Left kidney (tissue), 2 donors: ENCODE measurements around the gene MRC2. TPM values are rescaled to one million over a fixed set of nuclear protein-coding genes. Genes with fewer than 3 reads are reported as not detected.

Source experiments
- DNase-seq: peaks from one replicate; pipeline ENCODE4 v3.0.0-alpha.2; 2013
- polyA plus RNA-seq: library from polyadenylated mRNA; unstranded; fragments of 120-200 nt; gene quantifications from one replicate; pipeline ENCODE4 v1.2.1, GENCODE V29; 2013; ENCODE audit not compliant: insufficient read length

The MRC2 gene
- polyA plus RNA-seq, 1 donor, result 54.6 TPM

DNA sequence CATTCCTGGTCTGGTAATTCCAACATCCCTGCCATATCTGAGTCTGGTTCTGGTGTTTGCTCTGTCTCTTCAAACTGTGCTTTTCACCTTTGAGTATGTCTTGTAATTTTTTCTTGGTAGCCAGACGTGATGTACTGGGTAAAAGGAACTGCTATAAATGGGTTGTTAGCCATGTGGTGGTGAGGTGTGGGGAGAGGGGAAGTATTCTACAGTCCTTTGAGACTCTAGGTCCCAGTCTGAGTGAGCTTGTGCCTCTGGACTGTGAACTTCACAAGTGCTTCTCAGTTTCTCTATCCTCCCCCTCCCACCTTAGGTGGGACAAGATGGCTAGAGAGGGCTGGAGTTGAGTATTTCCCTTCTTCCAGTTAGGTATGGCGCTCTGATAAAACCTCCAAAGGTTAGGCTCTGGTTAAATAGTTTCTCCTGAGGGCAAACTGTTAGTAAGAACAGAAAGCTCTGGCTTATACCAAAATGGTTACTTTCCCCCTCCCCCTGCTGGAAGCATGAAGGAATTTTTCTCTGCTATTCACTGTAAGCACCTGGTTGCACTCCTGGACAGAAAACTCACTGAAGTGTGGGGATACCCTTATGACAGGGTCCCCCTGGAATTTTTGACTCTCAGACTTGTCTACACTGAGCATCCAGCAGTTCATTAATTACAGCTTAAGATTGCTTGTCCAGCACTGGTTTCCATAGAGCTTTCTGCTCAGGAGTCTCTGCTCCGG lies 92.8 kb downstream of the MRC2 start:
- no peak for DNase-seq

DNA sequence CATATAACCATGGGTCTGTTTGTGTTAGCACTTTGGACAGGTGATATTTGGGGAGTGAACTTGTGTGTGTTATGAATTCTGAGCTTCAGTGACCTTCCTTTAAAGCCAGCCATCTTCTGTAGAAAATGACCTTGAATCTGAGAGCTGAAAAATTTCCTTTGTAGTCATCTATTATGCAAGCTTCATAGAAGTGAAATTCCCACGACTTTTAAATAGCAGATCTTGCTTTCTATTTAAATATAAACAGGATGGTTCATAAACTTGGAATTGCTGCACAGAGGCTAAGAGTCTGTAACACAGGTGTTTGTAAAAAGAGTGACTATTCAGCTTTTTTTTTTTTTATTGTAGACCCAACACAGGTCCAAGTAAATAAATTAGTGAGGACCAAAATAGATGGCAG lies 95.2 kb downstream of the MRC2 start:
- DNase-seq, result no peak

GRCh38 chr17:62723842-62724241 lies 96.4 kb downstream of the MRC2 start:
- no peak for DNase-seq

- DNase-seq, result no peak
Observed at GRCh38 chr17:62724398-62725146, 97.1 kb downstream of the MRC2 start.

DNA sequence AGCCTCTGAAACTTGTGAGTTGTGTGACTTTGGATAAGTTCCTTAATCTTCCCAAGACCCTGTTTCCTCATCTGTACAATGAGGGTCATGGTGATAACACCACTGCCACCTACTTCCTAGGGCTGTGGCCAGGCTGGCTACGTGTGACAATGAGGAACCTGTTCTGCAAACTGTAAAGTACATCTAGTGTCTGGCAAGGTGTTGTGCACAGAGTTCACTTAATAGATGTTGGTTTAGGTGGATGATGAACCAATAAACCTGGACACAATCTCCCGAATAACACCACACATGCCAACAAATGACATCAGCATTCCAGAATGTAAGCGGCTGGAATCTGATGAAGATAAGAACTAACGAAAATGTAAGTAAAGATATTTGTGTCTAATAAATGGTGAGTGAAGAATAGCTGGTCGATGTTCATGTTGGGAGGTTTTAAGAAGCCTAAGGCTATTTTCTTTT lies 98.3 kb downstream of the MRC2 start:
- DNase-seq, result no peak

- no peak for DNase-seq
Observed at GRCh38 chr17:62727916-62728672, 100.6 kb downstream of the MRC2 start.

DNA sequence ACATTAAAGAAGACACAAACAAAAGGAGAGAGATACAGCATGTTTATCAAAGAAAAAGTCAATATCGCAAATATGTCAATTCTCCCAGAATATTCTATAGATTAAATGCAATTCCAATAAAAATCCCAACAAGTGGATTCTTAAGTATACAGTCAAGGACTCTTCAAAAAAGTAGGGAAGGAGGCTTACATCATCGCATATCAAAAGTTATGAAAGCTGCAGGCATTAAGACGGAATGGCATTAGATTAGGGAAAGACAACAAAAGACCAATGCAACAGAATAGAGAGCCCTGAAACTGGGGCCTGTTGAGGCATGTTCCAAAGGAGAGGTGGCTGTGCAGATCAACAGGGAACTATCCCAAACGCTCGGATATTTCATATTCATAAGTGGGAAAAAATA lies 104.7 kb downstream of the MRC2 start:
- no peak for DNase-seq

- no peak for DNase-seq
Observed at GRCh38 chr17:62735044-62735651, 107.7 kb downstream of the MRC2 start.

DNA sequence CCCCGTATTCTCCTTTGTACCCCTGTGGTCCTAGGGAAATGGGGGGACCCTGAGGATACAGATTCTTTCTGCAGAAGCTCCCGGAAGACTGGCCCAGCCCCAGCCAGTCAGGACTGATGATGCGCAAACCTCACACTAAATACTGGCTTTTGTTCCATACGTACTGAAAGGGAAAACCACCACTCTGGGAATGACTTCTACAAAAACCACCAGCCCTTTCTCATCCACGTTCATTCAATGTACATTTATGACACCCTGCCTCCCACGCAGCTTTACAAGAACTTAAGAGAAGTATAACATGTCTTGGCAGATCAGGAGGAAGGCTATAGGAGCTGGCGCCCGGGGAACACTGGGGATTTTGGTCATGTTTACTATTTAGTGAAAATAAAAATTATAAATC lies 110.0 kb downstream of the MRC2 start:
- DNase-seq, result no peak

GRCh38 chr17:62738281-62738680 lies 110.8 kb downstream of the MRC2 start:
- DNase-seq, result no peak

- no peak for DNase-seq
Observed at GRCh38 chr17:62739645-62740388, 112.3 kb downstream of the MRC2 start.

- DNase-seq, result no peak
Observed at GRCh38 chr17:62741290-62741689, 113.8 kb downstream of the MRC2 start.

Other genes starting within 250 kb of the MRC2 start
- gene EFCAB3, start 247.1 kb upstream of the MRC2 start, polyA plus RNA-seq, result 0.28 TPM
- 24.1 TPM for gene METTL2A, start 203.8 kb upstream of the MRC2 start, polyA plus RNA-seq
- 70.3 TPM for gene TLK2, start 148.8 kb upstream of the MRC2 start, polyA plus RNA-seq
- gene MARCHF10, start 180.6 kb downstream of the MRC2 start, polyA plus RNA-seq, result 1.00 TPM